22Rv1 (cell line): ENCODE data around the gene TNRC18.
"Not testable (repeated sequence)": the region's sequence is repeated elsewhere in the genome, so short reads cannot be mapped to it uniquely, and the experiment has no call there.

Experiments used
- H3K27ac ChIP-seq: fragments of 450-650 bp; 2 replicates; pipeline ENCODE4 v1.5.1; 2017
- CTCF ChIP-seq: fragments of 450-650 bp; IDR thresholded peaks from 2 replicates; pipeline ENCODE4 v1.5.1; 2017; ENCODE audit warnings: mild to moderate bottlenecking
- ZFX ChIP-seq: fragments of 450-650 bp; IDR thresholded peaks from 2 replicates; pipeline ENCODE4 v1.6.1; 2017; ENCODE audit warnings: antibody characterized with exemption, borderline replicate concordance

Gene TNRC18

GRCh38 chr7:5295039-5296014 lies 128.3 kb downstream of the TNRC18 start:
- H3K27ac ChIP-seq, result no peak overlapping the region
- TF ChIP-seq ZFX (no peak), CTCF (no peak)

- no peak overlapping the region for H3K27ac ChIP-seq
- TF ChIP-seq ZFX, result no peak
- TF ChIP-seq CTCF, result no peak
Observed at GRCh38 chr7:5294169-5294987, 129.3 kb downstream of the TNRC18 start.

GRCh38 chr7:5291711-5292335 lies 131.8 kb downstream of the TNRC18 start:
- not testable (repeated sequence) for H3K27ac ChIP-seq

- no peak for TF ChIP-seq CTCF
- TF ChIP-seq ZFX, result no peak
- no peak overlapping the region for H3K27ac ChIP-seq
Observed at GRCh38 chr7:5291301-5291700, 132.3 kb downstream of the TNRC18 start.

- no peak overlapping the region for H3K27ac ChIP-seq
- no peak for TF ChIP-seq CTCF
- no peak for TF ChIP-seq ZFX
Observed at GRCh38 chr7:5289355-5289754, 134.3 kb downstream of the TNRC18 start.

- not testable (repeated sequence) for H3K27ac ChIP-seq
Observed at GRCh38 chr7:5288560-5288959, 135.1 kb downstream of the TNRC18 start.

GRCh38 chr7:5287802-5288201 lies 135.8 kb downstream of the TNRC18 start:
- TF ChIP-seq ZFX (no peak), CTCF (no peak)
- H3K27ac ChIP-seq, result no peak overlapping the region

- H3K27ac ChIP-seq, result not testable (repeated sequence)
Observed at GRCh38 chr7:5287373-5287772, 136.3 kb downstream of the TNRC18 start.
